ENCODE results near the gene AMPH.

DNA sequence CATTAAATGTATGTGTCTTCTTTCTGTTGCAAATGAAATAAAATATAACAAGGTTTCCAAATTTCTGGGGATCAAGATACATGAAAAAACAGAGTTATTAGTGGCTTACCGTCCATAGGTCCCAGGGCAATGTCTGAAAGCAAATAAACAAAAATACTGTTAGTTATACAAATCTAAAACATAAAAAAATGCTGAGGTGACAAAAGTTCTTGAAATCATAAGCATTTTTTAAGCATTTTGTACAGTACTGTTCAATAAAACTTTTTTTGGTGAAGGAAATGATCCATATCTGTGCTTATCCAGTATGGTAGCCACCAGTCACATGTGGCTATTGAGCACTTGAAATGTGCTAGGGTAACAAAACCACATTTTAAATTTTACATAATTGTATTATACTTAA is 199.1 kb downstream of the AMPH start:
- TF ChIP-seq, protein P1, sequence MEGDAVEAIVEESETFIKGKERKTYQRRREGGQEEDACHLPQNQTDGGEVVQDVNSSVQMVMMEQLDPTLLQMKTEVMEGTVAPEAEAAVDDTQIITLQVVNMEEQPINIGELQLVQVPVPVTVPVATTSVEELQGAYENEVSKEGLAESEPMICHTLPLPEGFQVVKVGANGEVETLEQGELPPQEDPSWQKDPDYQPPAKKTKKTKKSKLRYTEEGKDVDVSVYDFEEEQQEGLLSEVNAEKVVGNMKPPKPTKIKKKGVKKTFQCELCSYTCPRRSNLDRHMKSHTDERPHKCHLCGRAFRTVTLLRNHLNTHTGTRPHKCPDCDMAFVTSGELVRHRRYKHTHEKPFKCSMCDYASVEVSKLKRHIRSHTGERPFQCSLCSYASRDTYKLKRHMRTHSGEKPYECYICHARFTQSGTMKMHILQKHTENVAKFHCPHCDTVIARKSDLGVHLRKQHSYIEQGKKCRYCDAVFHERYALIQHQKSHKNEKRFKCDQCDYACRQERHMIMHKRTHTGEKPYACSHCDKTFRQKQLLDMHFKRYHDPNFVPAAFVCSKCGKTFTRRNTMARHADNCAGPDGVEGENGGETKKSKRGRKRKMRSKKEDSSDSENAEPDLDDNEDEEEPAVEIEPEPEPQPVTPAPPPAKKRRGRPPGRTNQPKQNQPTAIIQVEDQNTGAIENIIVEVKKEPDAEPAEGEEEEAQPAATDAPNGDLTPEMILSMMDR (conservative IDR thresholded peaks at IDR 0.05; ENCODE audit: low read depth, low read length): no peak
- TF ChIP-seq EZH2 (IDR thresholded peaks at IDR 0.05; ENCODE audit: low read length, unreplicated experiment): no peak
